ENCODE data around the gene HOXB2. TPM values are rescaled to one million over a fixed set of nuclear protein-coding genes. Genes with fewer than 3 reads are reported as not detected.

Gene HOXB2
- total RNA-seq, 1 donor from 2014 or later: 46.6 TPM

DNA sequence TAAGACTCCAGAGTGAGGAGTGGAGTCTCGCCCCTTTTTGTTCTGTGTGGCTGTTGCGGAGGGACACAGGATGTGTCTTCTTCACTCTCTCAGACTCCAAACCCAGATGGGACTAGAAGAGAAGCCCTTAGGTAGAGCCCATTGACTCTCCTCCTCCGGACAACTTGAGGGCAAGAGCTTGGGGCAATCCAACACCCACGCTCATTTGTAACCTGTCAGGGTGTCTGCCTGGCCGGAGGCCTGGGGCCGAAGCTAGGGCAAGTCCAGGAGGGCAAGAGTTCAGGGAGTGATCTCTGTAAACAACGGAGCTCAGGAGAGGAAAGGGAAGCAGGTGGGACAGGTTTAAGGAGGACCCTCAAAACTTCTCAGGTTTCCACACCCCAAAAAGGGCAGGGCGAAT is 12.6 kb downstream of the HOXB2 start:
- peak overlapping the region; percentile 23 for H3K27ac Mint-ChIP-seq
- peaks cover 67% of the 10 kb centered on the region for H3K4me1 Mint-ChIP-seq
- TF ChIP-seq, protein P1, sequence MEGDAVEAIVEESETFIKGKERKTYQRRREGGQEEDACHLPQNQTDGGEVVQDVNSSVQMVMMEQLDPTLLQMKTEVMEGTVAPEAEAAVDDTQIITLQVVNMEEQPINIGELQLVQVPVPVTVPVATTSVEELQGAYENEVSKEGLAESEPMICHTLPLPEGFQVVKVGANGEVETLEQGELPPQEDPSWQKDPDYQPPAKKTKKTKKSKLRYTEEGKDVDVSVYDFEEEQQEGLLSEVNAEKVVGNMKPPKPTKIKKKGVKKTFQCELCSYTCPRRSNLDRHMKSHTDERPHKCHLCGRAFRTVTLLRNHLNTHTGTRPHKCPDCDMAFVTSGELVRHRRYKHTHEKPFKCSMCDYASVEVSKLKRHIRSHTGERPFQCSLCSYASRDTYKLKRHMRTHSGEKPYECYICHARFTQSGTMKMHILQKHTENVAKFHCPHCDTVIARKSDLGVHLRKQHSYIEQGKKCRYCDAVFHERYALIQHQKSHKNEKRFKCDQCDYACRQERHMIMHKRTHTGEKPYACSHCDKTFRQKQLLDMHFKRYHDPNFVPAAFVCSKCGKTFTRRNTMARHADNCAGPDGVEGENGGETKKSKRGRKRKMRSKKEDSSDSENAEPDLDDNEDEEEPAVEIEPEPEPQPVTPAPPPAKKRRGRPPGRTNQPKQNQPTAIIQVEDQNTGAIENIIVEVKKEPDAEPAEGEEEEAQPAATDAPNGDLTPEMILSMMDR (IDR thresholded peaks at IDR 0.05; ENCODE audit: unreplicated experiment): no peak
- peaks cover 2% of the 10 kb centered on the region for H3K36me3 Mint-ChIP-seq
- no peaks in the 10 kb centered on the region for H3K9me3 Mint-ChIP-seq
- no peak overlapping the region for H3K4me3 Mint-ChIP-seq
- DNase-seq (ENCODE audit: low spot score in 2 of 2, unreplicated experiment in 2 of 2): no peak
- H3K27me3 Mint-ChIP-seq (ENCODE audit: low read depth): no peaks in the 10 kb centered on the region

DNA sequence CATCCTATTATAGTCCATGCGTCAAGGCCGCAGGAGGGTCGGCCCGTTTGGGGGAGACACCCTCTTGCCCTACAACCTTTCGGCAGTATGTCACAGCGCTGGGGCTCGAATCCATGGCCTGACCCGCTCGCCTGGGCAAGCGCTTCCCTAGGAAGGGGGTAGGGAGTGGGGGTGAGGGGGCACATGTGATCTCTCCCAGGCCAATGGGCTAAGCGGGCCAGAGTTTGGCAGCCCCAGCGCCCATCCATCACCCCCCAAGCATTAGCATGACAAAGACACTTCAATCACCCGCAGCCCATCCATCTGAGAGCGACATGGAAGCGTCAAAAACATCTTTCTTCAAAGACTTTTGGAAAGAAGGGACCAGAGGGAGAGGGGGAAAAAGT is 14.0 kb downstream of the HOXB2 start, which contains the start of gene HOXB1:
HOXB1 (minus strand) TSS at position 125 of the 386 bp plus-strand sequence; CDS start at position 18, 107 bp downstream.
- Mint-ChIP-seq H3K27me3 (ENCODE audit: low read depth) (no peaks in the 10 kb centered on the region), H3K36me3 (no peaks in the 10 kb centered on the region), H3K4me3 (peak within 1 kb of the TSS; percentile 10), H3K4me1 (peaks cover 74% of the 10 kb centered on the region), H3K9me3 (no peaks in the 10 kb centered on the region), H3K27ac (peak within 1 kb of the TSS; percentile 43)
- no peak for DNase-seq (ENCODE audit: low spot score in 2 of 2, unreplicated experiment in 2 of 2)
- TF ChIP-seq, protein P1 (IDR thresholded peaks at IDR 0.05; ENCODE audit: unreplicated experiment): no peak

DNA sequence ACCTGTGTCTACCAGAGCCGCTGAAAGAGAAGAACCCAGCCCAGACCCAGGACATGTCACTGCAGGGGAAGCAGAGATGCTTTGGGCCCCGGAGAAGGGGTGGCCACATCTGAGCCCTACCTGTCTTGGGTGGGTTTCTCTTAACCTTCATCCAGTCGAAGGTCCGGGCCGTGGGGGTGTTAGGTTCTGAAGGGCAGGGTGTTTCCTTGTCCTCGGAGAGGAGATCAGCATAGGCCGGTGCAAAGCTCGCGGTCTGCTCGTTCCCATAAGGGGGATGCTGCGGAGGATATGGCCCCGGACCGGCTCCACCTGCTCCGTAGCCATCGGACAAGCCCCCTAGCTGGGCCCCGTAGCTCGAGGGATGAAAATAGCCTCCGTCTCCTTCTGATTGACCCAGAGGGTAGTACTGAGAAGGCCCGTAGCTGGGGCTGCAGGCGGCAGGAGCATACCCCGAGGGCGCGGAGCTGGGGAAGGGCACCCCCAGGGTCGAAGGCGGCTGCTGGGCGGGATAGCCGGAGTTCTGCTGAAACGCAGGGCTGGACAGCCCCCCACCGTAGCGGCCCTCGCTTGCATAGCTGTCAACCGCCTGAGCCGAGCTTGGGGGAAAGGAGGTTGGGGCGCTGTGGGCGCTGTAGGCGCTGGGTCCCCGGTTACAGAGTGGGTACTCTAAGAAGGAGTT is 14.6 kb downstream of the HOXB2 start:
- Mint-ChIP-seq H3K36me3 (no peaks in the 10 kb centered on the region), H3K4me1 (peaks cover 77% of the 10 kb centered on the region), H3K4me3 (peak overlapping the region; percentile 10), H3K27ac (peak overlapping the region; percentile 39), H3K27me3 (ENCODE audit: low read depth) (no peaks in the 10 kb centered on the region), H3K9me3 (no peaks in the 10 kb centered on the region)
- no peak for DNase-seq (ENCODE audit: low spot score in 2 of 2, unreplicated experiment in 2 of 2)
- TF ChIP-seq, protein P1 (IDR thresholded peaks at IDR 0.05; ENCODE audit: unreplicated experiment): no peak

DNA sequence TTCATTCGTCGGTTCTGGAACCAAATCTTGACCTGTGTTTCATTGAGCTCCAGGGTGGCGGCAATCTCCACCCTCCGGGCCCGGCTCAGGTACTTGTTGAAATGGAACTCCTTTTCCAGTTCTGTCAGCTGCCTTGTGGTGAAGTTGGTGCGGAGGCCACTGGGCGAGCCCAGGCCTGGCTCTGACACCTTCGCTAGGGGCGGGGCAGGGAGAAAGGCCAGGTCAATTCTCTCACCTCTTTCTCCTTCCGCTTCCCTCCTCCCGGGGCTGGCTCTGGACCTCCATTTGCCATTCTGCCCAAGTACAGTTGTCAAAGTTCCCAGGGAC is 15.3 kb downstream of the HOXB2 start:
- TF ChIP-seq, protein P1 (IDR thresholded peaks at IDR 0.05; ENCODE audit: unreplicated experiment): no peak
- H3K4me3 Mint-ChIP-seq: peak overlapping the region; percentile 10
- no peaks in the 10 kb centered on the region for H3K36me3 Mint-ChIP-seq

DNA sequence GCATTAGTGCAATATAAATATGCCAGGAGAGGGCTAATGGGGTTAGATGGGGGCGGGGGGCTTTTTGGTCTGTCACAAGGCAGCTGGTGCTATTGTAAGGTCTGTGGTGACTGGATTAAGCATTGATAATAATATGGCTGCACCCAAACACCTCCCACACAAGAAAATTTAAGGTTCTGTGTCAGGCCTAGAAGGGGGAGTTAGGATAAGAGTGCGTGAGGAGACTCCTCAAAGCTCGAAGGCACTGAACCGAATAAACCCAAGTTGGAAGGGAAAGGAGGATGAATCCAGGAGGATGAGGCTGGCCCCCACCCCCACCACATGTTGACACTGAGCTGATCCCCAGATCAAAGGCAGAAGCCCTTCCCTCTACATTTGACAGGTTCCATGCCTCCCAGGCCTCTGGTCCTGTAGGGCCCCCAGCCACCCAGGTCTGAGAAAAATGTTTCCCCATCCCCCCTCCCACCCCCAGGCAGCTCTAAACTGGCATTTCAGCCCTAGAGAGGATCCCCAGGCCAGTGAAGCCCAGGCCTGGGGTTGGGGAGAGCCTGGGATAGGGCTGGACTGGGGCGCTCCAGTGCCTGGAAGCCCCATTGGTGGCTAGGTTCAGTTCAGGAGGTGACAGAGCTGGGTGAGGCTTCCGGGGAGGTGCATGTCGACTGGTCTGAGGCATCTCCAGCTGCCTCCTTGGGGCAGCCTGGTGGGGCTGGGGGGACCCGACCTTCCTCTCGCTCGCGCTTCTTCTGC is 15.8 kb downstream of the HOXB2 start:
- no peak overlapping the region for H3K4me3 Mint-ChIP-seq
- TF ChIP-seq, protein P1 (IDR thresholded peaks at IDR 0.05; ENCODE audit: unreplicated experiment): no peak
- H3K27me3 Mint-ChIP-seq (ENCODE audit: low read depth): no peaks in the 10 kb centered on the region
- H3K36me3 Mint-ChIP-seq: no peaks in the 10 kb centered on the region
- no peak for DNase-seq (ENCODE audit: low spot score in 2 of 2, unreplicated experiment in 2 of 2)
- peaks cover 84% of the 10 kb centered on the region for H3K4me1 Mint-ChIP-seq
- peak overlapping the region; percentile 99 for H3K27ac Mint-ChIP-seq
- no peaks in the 10 kb centered on the region for H3K9me3 Mint-ChIP-seq

More for the DNA sequence above, 15.3 kb downstream of the HOXB2 start:
- Mint-ChIP-seq H3K27me3 (ENCODE audit: low read depth) (no peaks in the 10 kb centered on the region), H3K27ac (peak overlapping the region; percentile 77), H3K4me1 (peaks cover 83% of the 10 kb centered on the region), H3K9me3 (no peaks in the 10 kb centered on the region)
- DNase-seq (ENCODE audit: low spot score in 2 of 2, unreplicated experiment in 2 of 2): no peak

All from mesothelial cell of epicardium (in vitro differentiated cells).